ENCODE measurements around the gene NRARP. TPM values are rescaled to one million over a fixed set of nuclear protein-coding genes. Genes with fewer than 3 reads are reported as not detected.

Gene NRARP
- total and polyA plus RNA-seq, 2 of the 8 experiments (the other 6 are each of a cell fraction or from before 2014, with no cell fraction given), result 32.5 to 37.2 TPM

GRCh38 chr9:137314561-137315560 lies 12.8 kb upstream of the NRARP start (continued):
- TF ChIP-seq EGR1 (IDR thresholded peaks at IDR 0.05; ENCODE audit: borderline replicate concordance, low read depth, low read length) (no peak), CEBPB (IDR thresholded peaks at IDR 0.05; ENCODE audit: low read depth, low read length) (no peak), CTBP2 (IDR thresholded peaks at IDR 0.05; ENCODE audit: borderline replicate concordance, insufficient read depth, insufficient read length, low read length) (no peak), MAX (IDR thresholded peaks at IDR 0.05) (no peak), JUND (IDR thresholded peaks at IDR 0.05; ENCODE audit: low read length) (no peak), CTCF (IDR thresholded peaks at IDR 0.05; ENCODE audit: control extremely low read depth in 1 of 3, insufficient read depth in 1 of 3, low read depth in 1 of 3, low read length in 3 of 3) (no peak), CBX8 (IDR thresholded peaks at IDR 0.05; ENCODE audit: borderline replicate concordance, low read depth, low read length) (no peak), HDAC6 (IDR thresholded peaks at IDR 0.05; ENCODE audit: low read depth, low read length) (no peak)
